Measurements from ENCODE around the gene TCF7L2. TPM values are rescaled to one million over a fixed set of nuclear protein-coding genes. Genes with fewer than 3 reads are reported as not detected.

The TCF7L2 gene
- total and polyA plus RNA-seq, 9 of the 15 experiments (the other 6 are each of a cell fraction or from before 2014, with no cell fraction given), result 0.32 to 2.8 (median 0.92) TPM

DNA sequence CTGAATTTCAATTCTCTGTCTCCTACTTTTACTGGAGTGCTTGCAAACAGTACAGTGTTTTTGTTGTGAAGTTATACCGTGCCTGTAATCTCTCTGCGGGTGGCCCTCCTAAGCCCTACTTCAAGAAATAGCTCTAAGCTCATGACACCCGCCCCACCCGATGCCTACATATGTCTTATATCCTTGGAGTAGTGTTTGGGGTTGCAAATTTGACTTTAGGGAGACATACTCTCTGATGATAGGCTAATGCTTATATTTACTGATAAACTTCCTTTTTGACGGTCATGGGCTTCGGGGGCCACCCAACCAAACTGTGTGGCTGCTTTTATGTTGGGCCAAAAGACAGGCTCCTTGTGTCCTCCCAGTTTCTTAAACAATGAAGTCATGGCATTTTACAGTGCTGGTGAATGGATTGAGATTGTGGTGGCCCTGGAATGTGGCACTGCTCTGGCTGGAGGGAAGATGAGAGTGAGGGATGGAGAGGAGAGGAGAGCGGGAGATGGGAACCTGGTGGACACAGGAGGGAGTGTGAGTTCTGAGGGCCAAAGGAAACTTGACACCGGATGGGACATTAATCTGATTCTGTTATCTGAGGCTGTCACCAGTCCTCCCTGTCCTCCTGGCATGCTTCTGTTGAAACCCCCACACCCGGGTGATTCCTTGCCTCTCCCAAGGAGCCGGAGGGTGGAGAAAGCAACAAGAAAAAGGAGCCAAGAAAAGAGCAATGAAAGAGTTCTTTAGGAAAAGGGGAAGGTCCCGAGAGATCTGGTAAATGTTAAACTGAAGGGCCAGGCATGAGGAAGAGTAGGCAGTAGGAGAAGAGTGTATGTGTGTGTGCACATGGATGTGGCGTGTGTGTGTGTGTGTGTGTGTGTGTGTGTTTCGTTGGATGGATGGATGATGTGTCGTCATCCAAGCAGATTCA, 113.3 kb downstream of the TCF7L2 start:
- FAIRE-seq (peak; percentile 81), ATAC-seq (peak; percentile 77), DNase-seq (ENCODE audit: extremely low read depth in 1 of 4, low spot score in 3 of 4) (peak; percentile 63 to 79 (median 71))
- intact Hi-C loops (cut with micrococcal nuclease) (loop anchor here (5.0 kb wide), 1 partner anchor 111 kb away; the partner anchor contains the start of gene TCF7L2), in situ Hi-C loops (cut with MboI) (no loop called here)
- H3K27ac ChIP-seq (ENCODE audit: extremely low read depth, low read depth, low read length), result peak overlapping the region; percentile 79
- H3K36me3 ChIP-seq (ENCODE audit: control insufficient read depth, insufficient read depth, low read length), result no peaks in the 10 kb centered on the region; the same call in 2 of the 3 replicates
- WGBS (ENCODE audit: insufficient coverage, low coverage, missing lambda C conversion rate), result 11% methylated on average over 11 of the region's 14 CpGs
- H3K79me2 ChIP-seq (ENCODE audit: control insufficient read depth, insufficient read depth, low read length), result no peaks in the 10 kb centered on the region
- H3K9me3 ChIP-seq (replicated peaks; ENCODE audit: control insufficient read depth, insufficient read depth, low read depth, low read length), result no peaks in the 10 kb centered on the region
- H3K4me1 ChIP-seq (replicated peaks in 1 of 2; ENCODE audit: control insufficient read depth in 2 of 2, insufficient read depth in 2 of 2, low read length in 2 of 2), result peaks cover 14 to 55% of the 10 kb centered on the region in 2 experiments
- H3K9ac ChIP-seq (ENCODE audit: insufficient read depth in 1 of 2, low read depth in 2 of 2, low read length in 2 of 2), result peak overlapping the region in 1 of 2 experiments; percentile 62; a peak in 2 of 4 replicates
- 0 out of 2 replicates have a peak overlapping the region, but pooled peaks have one; percentile 12 for H3K4me3 ChIP-seq
- H3K9me1 ChIP-seq (ENCODE audit: control insufficient read depth, insufficient read depth, low read length), result no peaks in the 10 kb centered on the region
- POLR2A ChIA-PET, result no interaction called here
- H2AFZ ChIP-seq (ENCODE audit: low read depth, low read length), result peak overlapping the region; percentile 82
- H4K20me1 ChIP-seq (replicated peaks; ENCODE audit: control insufficient read depth, insufficient read depth, low read length), result no peaks in the 10 kb centered on the region
- CTCF ChIA-PET (ENCODE audit: low intra/inter-chr PET ratio), result no interaction called here
- BruUV-seq (replicated peaks), result no TSS peak
- H3K4me2 ChIP-seq (ENCODE audit: insufficient read depth, low read length), result peak overlapping the region; percentile 82
- no peaks in the 10 kb centered on the region for H3K27me3 ChIP-seq (ENCODE audit: control insufficient read depth in 2 of 2, insufficient read depth in 2 of 2, low read length in 2 of 2)
- TF ChIP-seq POLR2AphosphoS5 (IDR thresholded peaks at IDR 0.05; ENCODE audit: control insufficient read depth, insufficient read depth, low read depth, low read length) (0 out of 2 replicates have a peak, but pooled peaks have one; percentile 34), CBX1 (IDR thresholded peaks at IDR 0.05; ENCODE audit: low read depth) (no peak), U2AF1 (optimal IDR thresholded peaks at IDR 0.05; ENCODE audit: low read depth, low read length) (no peak), ZNF174 (CRISPR knock-in tag; IDR thresholded peaks at IDR 0.05) (no peak), YY1 (IDR thresholded peaks at IDR 0.05; ENCODE audit: borderline replicate concordance in 1 of 3, control insufficient read depth in 1 of 3, extremely low read depth in 1 of 3, insufficient read depth in 3 of 3, insufficient read length in 1 of 3, insufficient replicate concordance in 2 of 3, low read depth in 1 of 3, low read length in 2 of 3) (no peak), ZNF23 (CRISPR knock-in tag; IDR thresholded peaks at IDR 0.05) (no peak), XRCC4 (IDR thresholded peaks at IDR 0.05; ENCODE audit: extremely low read depth, insufficient read depth, insufficient read length) (no peak), NR2F6 (CRISPR knock-in tag; IDR thresholded peaks at IDR 0.05) (no peak), DPF2 (IDR thresholded peaks at IDR 0.05) (peak; percentile 85), KAT8 (IDR thresholded peaks at IDR 0.05; ENCODE audit: low read depth) (no peak), C11orf30 (IDR thresholded peaks at IDR 0.05; ENCODE audit: low read depth) (no peak), SMAD3 (CRISPR knock-in tag; conservative IDR thresholded peaks at IDR 0.05) (no peak)
- TF ChIP-seq, protein P1, sequence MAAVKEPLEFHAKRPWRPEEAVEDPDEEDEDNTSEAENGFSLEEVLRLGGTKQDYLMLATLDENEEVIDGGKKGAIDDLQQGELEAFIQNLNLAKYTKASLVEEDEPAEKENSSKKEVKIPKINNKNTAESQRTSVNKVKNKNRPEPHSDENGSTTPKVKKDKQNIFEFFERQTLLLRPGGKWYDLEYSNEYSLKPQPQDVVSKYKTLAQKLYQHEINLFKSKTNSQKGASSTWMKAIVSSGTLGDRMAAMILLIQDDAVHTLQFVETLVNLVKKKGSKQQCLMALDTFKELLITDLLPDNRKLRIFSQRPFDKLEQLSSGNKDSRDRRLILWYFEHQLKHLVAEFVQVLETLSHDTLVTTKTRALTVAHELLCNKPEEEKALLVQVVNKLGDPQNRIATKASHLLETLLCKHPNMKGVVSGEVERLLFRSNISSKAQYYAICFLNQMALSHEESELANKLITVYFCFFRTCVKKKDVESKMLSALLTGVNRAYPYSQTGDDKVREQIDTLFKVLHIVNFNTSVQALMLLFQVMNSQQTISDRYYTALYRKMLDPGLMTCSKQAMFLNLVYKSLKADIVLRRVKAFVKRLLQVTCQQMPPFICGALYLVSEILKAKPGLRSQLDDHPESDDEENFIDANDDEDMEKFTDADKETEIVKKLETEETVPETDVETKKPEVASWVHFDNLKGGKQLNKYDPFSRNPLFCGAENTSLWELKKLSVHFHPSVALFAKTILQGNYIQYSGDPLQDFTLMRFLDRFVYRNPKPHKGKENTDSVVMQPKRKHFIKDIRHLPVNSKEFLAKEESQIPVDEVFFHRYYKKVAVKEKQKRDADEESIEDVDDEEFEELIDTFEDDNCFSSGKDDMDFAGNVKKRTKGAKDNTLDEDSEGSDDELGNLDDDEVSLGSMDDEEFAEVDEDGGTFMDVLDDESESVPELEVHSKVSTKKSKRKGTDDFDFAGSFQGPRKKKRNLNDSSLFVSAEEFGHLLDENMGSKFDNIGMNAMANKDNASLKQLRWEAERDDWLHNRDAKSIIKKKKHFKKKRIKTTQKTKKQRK (IDR thresholded peaks at IDR 0.05; ENCODE audit: borderline replicate concordance, low read depth, low read length), result no peak
- TF ChIP-seq, protein P2, sequence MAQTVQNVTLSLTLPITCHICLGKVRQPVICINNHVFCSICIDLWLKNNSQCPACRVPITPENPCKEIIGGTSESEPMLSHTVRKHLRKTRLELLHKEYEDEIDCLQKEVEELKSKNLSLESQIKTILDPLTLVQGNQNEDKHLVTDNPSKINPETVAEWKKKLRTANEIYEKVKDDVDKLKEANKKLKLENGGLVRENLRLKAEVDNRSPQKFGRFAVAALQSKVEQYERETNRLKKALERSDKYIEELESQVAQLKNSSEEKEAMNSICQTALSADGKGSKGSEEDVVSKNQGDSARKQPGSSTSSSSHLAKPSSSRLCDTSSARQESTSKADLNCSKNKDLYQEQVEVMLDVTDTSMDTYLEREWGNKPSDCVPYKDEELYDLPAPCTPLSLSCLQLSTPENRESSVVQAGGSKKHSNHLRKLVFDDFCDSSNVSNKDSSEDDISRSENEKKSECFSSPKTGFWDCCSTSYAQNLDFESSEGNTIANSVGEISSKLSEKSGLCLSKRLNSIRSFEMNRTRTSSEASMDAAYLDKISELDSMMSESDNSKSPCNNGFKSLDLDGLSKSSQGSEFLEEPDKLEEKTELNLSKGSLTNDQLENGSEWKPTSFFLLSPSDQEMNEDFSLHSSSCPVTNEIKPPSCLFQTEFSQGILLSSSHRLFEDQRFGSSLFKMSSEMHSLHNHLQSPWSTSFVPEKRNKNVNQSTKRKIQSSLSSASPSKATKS (CRISPR knock-in tag; IDR thresholded peaks at IDR 0.05), result no peak
